K562 (cell line): ENCODE measurements around the gene PNCK. TPM values are rescaled to one million over a fixed set of nuclear protein-coding genes. Genes with fewer than 3 reads are reported as not detected.

Source experiments
- CBX2 ChIP-seq: fragments of 200-600 bp; sonication (generic); IDR thresholded peaks from one replicate; pipeline ENCODE4 v1.6.1; 2012; ENCODE audit warnings: mild to moderate bottlenecking, low read length, inconsistent platforms; ENCODE audit not compliant: insufficient read depth, poor library complexity, severe bottlenecking
- CTBP1 ChIP-seq: fragments of 450-650 bp; IDR thresholded peaks from 2 replicates; pipeline ENCODE4 v1.6.1; 2016; ENCODE audit warnings: borderline replicate concordance
- GTF2F1 ChIP-seq: IDR thresholded peaks from 2 replicates; pipeline ENCODE4 v1.6.1; 2011; ENCODE audit warnings: low read depth, low read length, improper control_type of control experiment
- KLF1 ChIP-seq: fragments of 450-650 bp; IDR thresholded peaks from 2 replicates; pipeline ENCODE4 v1.6.1; 2016; ENCODE audit warnings: missing genetic modification characterization, missing compliant biosample characterization
- NR4A1 ChIP-seq, 2 experiments: fragments of 250-450 bp in 1 of 2; fragments of 450-650 bp in 1 of 2; sonication (Bioruptor Pico) in 1 of 2; IDR thresholded peaks; 2 replicates each; pipeline versions ENCODE4 v1.4.0 to v1.6.1; 2016 to 2020; ENCODE audit warnings: mild to moderate bottlenecking in 2 of 2, missing compliant biosample characterization in 1 of 2, missing genetic modification characterization in 1 of 2, moderate library complexity in 1 of 2
- NRF1 ChIP-seq, 2 experiments: fragments of 450-650 bp; IDR thresholded peaks in 1 of 2; conservative IDR thresholded peaks in 1 of 2; 2 replicates each; pipeline ENCODE4 v1.6.1; 2014; ENCODE audit warnings: mild to moderate bottlenecking in 2 of 2
- RBFOX2 ChIP-seq: fragments of 200-400 bp; formaldehyde crosslinking; IDR thresholded peaks from 2 replicates; pipeline ENCODE4 v1.6.1; 2017; ENCODE audit warnings: low read depth, mild to moderate bottlenecking, low read length, moderate library complexity
- XRCC4 ChIP-seq: IDR thresholded peaks from one replicate; pipeline ENCODE4 v1.6.1; 2011; ENCODE audit not compliant: insufficient read depth, insufficient read length; ENCODE audit errors: extremely low read depth
- polyA plus RNA-seq, 8 experiments: library from polyadenylated mRNA; depleted of rRNA in 4 of 8; stranded (reverse) in 5 of 8; unstranded in 3 of 8; fragments of >200 nt; fragmentation: Nextera tagmentation in 2 of 8; fragmentation: Illumina TruSeq in 1 of 8; extraction: Ambion mirVana in 2 of 8; extraction: Trizol in 1 of 8; gene quantifications; 2 replicates each; pipeline versions ENCODE4 v1.2.1 to v1.2.3, GENCODE V29; 2011 to 2014; ENCODE audit warnings: inconsistent platforms in 1 of 8, missing spikeins in 1 of 8
- total RNA-seq, 7 experiments: library from RNA; depleted of rRNA in 6 of 7; stranded (reverse); fragments of >200 nt in 6 of 7; fragmentation: Illumina TruSeq in 2 of 7; extraction: Trizol in 2 of 7; gene quantifications; 2 replicates each; pipeline versions ENCODE4 v1.2.1 to v1.2.3, GENCODE V29; 2011 to 2021; ENCODE audit warnings: low replicate concordance in 1 of 7
- TF ChIP-seq, protein P1 (sequence below): fragments of 250-450 bp; sonication (Bioruptor Pico); IDR thresholded peaks from 2 replicates; pipeline ENCODE4 v1.4.0; 2020
- TF ChIP-seq, protein P2 (sequence below): fragments of 250-450 bp; sonication (Bioruptor Pico); IDR thresholded peaks from 2 replicates; pipeline ENCODE4 v1.4.0; 2020
- TF ChIP-seq, protein P3 (sequence below): sonication (generic); formaldehyde crosslinking; IDR thresholded peaks from 2 replicates; pipeline ENCODE4 v1.9.0; 2022; ENCODE audit warnings: mild to moderate bottlenecking, missing genetic modification reagents
- TF ChIP-seq, protein P4 (sequence below): fragments of 250-450 bp; sonication (Bioruptor Pico); IDR thresholded peaks from 2 replicates; pipeline ENCODE4 v1.5.0; 2021; ENCODE audit warnings: mild to moderate bottlenecking, borderline replicate concordance

PNCK gene
- total and polyA plus RNA-seq, 9 of the 15 experiments (the other 6 are each of a cell fraction or from before 2014, with no cell fraction given) = 0.13 to 7.5 (median 1.2) TPM; not detected in 1

DNA sequence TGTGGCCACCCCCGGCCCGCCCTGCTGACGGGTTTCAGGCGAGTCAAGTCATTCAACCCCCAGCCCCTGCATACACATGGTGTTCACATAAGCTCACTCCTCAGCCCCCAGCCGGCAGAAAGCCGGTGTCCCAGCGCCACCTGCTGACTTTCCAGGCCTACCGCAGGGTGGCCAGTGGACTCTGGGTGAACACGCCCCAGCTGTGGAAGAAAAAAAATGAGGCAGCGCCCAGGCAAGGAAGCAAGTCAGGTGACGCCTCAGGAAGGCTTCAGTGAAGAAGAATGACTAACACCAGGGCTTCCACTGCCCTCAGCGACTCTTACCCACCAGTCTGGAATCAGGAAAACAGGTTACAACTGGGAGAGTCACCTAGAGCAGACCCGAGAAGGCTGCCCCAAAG is 34.8 kb upstream of the PNCK start (continued):
- TF ChIP-seq, protein P1, sequence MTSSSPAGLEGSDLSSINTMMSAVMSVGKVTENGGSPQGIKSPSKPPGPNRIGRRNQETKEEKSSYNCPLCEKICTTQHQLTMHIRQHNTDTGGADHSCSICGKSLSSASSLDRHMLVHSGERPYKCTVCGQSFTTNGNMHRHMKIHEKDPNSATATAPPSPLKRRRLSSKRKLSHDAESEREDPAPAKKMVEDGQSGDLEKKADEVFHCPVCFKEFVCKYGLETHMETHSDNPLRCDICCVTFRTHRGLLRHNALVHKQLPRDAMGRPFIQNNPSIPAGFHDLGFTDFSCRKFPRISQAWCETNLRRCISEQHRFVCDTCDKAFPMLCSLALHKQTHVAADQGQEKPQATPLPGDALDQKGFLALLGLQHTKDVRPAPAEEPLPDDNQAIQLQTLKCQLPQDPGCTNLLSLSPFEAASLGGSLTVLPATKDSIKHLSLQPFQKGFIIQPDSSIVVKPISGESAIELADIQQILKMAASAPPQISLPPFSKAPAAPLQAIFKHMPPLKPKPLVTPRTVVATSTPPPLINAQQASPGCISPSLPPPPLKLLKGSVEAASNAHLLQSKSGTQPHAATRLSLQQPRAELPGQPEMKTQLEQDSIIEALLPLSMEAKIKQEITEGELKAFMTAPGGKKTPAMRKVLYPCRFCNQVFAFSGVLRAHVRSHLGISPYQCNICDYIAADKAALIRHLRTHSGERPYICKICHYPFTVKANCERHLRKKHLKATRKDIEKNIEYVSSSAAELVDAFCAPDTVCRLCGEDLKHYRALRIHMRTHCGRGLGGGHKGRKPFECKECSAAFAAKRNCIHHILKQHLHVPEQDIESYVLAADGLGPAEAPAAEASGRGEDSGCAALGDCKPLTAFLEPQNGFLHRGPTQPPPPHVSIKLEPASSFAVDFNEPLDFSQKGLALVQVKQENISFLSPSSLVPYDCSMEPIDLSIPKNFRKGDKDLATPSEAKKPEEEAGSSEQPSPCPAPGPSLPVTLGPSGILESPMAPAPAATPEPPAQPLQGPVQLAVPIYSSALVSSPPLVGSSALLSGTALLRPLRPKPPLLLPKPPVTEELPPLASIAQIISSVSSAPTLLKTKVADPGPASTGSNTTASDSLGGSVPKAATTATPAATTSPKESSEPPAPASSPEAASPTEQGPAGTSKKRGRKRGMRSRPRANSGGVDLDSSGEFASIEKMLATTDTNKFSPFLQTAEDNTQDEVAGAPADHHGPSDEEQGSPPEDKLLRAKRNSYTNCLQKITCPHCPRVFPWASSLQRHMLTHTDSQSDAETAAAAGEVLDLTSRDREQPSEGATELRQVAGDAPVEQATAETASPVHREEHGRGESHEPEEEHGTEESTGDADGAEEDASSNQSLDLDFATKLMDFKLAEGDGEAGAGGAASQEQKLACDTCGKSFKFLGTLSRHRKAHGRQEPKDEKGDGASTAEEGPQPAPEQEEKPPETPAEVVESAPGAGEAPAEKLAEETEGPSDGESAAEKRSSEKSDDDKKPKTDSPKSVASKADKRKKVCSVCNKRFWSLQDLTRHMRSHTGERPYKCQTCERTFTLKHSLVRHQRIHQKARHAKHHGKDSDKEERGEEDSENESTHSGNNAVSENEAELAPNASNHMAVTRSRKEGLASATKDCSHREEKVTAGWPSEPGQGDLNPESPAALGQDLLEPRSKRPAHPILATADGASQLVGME (CRISPR knock-in tag) = no peak
- TF ChIP-seq RBFOX2 = peak; percentile 27; the same call in 1 of the 2 replicates
- peak; percentile 49 for TF ChIP-seq CTBP1
- TF ChIP-seq GTF2F1 = no peak
- TF ChIP-seq, protein P2, sequence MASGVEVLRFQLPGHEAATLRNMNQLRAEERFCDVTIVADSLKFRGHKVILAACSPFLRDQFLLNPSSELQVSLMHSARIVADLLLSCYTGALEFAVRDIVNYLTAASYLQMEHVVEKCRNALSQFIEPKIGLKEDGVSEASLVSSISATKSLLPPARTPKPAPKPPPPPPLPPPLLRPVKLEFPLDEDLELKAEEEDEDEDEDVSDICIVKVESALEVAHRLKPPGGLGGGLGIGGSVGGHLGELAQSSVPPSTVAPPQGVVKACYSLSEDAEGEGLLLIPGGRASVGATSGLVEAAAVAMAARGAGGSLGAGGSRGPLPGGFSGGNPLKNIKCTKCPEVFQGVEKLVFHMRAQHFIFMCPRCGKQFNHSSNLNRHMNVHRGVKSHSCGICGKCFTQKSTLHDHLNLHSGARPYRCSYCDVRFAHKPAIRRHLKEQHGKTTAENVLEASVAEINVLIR (CRISPR knock-in tag) = no peak
- no peak for TF ChIP-seq NR4A1 (CRISPR knock-in tag; IDR thresholded peaks at IDR 0.05)
- TF ChIP-seq NR4A1 (tag; IDR thresholded peaks at IDR 0.05) = no peak
- peak in 1 of 2 experiments; percentile 15; a peak in 1 of 4 replicates for TF ChIP-seq NRF1 (conservative IDR thresholded peaks at IDR 0.05 in 1 of 2, IDR thresholded peaks at IDR 0.05 in 1 of 2)
- TF ChIP-seq CBX2 = no peak
- TF ChIP-seq, protein P3, sequence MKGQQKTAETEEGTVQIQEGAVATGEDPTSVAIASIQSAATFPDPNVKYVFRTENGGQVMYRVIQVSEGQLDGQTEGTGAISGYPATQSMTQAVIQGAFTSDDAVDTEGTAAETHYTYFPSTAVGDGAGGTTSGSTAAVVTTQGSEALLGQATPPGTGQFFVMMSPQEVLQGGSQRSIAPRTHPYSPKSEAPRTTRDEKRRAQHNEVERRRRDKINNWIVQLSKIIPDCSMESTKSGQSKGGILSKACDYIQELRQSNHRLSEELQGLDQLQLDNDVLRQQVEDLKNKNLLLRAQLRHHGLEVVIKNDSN (CRISPR knock-in tag) = peak; percentile 85
- TF ChIP-seq, protein P4, sequence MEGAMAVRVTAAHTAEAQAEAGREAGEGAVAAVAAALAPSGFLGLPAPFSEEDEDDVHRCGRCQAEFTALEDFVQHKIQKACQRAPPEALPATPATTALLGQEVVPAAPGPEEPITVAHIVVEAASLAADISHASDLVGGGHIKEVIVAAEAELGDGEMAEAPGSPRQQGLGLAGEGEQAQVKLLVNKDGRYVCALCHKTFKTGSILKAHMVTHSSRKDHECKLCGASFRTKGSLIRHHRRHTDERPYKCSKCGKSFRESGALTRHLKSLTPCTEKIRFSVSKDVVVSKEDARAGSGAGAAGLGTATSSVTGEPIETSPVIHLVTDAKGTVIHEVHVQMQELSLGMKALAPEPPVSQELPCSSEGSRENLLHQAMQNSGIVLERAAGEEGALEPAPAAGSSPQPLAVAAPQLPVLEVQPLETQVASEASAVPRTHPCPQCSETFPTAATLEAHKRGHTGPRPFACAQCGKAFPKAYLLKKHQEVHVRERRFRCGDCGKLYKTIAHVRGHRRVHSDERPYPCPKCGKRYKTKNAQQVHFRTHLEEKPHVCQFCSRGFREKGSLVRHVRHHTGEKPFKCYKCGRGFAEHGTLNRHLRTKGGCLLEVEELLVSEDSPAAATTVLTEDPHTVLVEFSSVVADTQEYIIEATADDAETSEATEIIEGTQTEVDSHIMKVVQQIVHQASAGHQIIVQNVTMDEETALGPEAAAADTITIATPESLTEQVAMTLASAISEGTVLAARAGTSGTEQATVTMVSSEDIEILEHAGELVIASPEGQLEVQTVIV = no peak
- no peak for TF ChIP-seq XRCC4
- no peak for TF ChIP-seq KLF1 (tag)
